KMS-11 (cell line): ENCODE data around the gene DEFB118.

ENCODE experiments used
- H2AFZ ChIP-seq: fragments of 200-600 bp; sonication (generic); 2 replicates; pipeline ENCODE4 v1.6.1; 2016; ENCODE audit warnings: antibody characterized with exemption, mixed run types, low read depth
- H3K27ac ChIP-seq: fragments of 200-600 bp; sonication (generic); 2 replicates; pipeline ENCODE4 v1.6.1; 2016; ENCODE audit warnings: mild to moderate bottlenecking, mixed run types
- H3K27me3 ChIP-seq: fragments of 200-600 bp; sonication (generic); 2 replicates; pipeline ENCODE4 v1.6.1; 2017; ENCODE audit warnings: mild to moderate bottlenecking, low read depth, mixed run types, moderate library complexity; ENCODE audit not compliant: insufficient read depth
- H3K36me3 ChIP-seq: fragments of 200-600 bp; sonication (generic); 2 replicates; pipeline ENCODE4 v1.6.1; 2017; ENCODE audit warnings: mild to moderate bottlenecking, mixed run types; ENCODE audit not compliant: insufficient read depth
- H3K4me1 ChIP-seq: fragments of 200-600 bp; sonication (generic); 2 replicates; pipeline ENCODE4 v1.6.1; 2016; ENCODE audit warnings: mild to moderate bottlenecking, low read depth, mixed run types; ENCODE audit not compliant: poor library complexity, severe bottlenecking
- H3K4me2 ChIP-seq: fragments of 200-600 bp; sonication (generic); 2 replicates; pipeline ENCODE4 v1.7.0; 2016; ENCODE audit warnings: mild to moderate bottlenecking, mixed run types
- H3K4me3 ChIP-seq: fragments of 200-600 bp; sonication (generic); IDR thresholded peaks from 2 replicates; pipeline ENCODE4 v1.6.1; 2017; ENCODE audit warnings: low read depth, low read length, mixed read lengths; ENCODE audit not compliant: insufficient read depth
- H3K79me2 ChIP-seq: fragments of 200-600 bp; sonication (generic); 2 replicates; pipeline ENCODE4 v1.6.1; 2016; ENCODE audit warnings: low read depth, mixed run types; ENCODE audit not compliant: insufficient read depth
- H3K9ac ChIP-seq: fragments of 200-600 bp; sonication (generic); 2 replicates; pipeline ENCODE4 v1.6.1; 2016; ENCODE audit warnings: mild to moderate bottlenecking, mixed run types
- H4K20me1 ChIP-seq: fragments of 200-600 bp; sonication (generic); 2 replicates; pipeline ENCODE4 v1.6.1; 2016; ENCODE audit warnings: mild to moderate bottlenecking, mixed run types; ENCODE audit not compliant: insufficient read depth
- TF ChIP-seq, protein P1 (sequence below): fragments of 200-600 bp; sonication (generic); conservative IDR thresholded peaks from 2 replicates; pipeline ENCODE4 v1.6.1; 2017; ENCODE audit warnings: low read depth, mild to moderate bottlenecking, antibody characterized with exemption, low read length, moderate library complexity, mixed read lengths

DEFB118 gene

GRCh38 chr20:31414381-31414780 is 46.0 kb downstream of the DEFB118 start:
- Histone ChIP-seq H3K27ac (no peak overlapping the region), H3K36me3 (no peaks in the 10 kb centered on the region), H2AFZ (no peak overlapping the region), H3K9ac (no peak overlapping the region), H4K20me1 (no peaks in the 10 kb centered on the region), H3K27me3 (no peaks in the 10 kb centered on the region), H3K4me3 (no peak overlapping the region), H3K79me2 (no peaks in the 10 kb centered on the region), H3K4me2 (no peak overlapping the region), H3K4me1 (no peaks in the 10 kb centered on the region)
- TF ChIP-seq, protein P1, sequence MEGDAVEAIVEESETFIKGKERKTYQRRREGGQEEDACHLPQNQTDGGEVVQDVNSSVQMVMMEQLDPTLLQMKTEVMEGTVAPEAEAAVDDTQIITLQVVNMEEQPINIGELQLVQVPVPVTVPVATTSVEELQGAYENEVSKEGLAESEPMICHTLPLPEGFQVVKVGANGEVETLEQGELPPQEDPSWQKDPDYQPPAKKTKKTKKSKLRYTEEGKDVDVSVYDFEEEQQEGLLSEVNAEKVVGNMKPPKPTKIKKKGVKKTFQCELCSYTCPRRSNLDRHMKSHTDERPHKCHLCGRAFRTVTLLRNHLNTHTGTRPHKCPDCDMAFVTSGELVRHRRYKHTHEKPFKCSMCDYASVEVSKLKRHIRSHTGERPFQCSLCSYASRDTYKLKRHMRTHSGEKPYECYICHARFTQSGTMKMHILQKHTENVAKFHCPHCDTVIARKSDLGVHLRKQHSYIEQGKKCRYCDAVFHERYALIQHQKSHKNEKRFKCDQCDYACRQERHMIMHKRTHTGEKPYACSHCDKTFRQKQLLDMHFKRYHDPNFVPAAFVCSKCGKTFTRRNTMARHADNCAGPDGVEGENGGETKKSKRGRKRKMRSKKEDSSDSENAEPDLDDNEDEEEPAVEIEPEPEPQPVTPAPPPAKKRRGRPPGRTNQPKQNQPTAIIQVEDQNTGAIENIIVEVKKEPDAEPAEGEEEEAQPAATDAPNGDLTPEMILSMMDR, result no peak

GRCh38 chr20:31415653-31416052 is 47.3 kb downstream of the DEFB118 start:
- H3K36me3 ChIP-seq, result no peaks in the 10 kb centered on the region
- no peak overlapping the region for H3K27ac ChIP-seq
- no peak overlapping the region for H3K9ac ChIP-seq
- TF ChIP-seq, protein P1, result no peak
- no peaks in the 10 kb centered on the region for H4K20me1 ChIP-seq
- H2AFZ ChIP-seq, result no peak overlapping the region
- no peak overlapping the region for H3K4me3 ChIP-seq
- H3K4me1 ChIP-seq, result no peaks in the 10 kb centered on the region
- no peaks in the 10 kb centered on the region for H3K27me3 ChIP-seq
- H3K4me2 ChIP-seq, result no peak overlapping the region
- H3K79me2 ChIP-seq, result no peaks in the 10 kb centered on the region

GRCh38 chr20:31418307-31418706 is 49.9 kb downstream of the DEFB118 start:
- Histone ChIP-seq H2AFZ (no peak overlapping the region), H3K4me2 (no peak overlapping the region), H3K4me1 (no peaks in the 10 kb centered on the region), H3K4me3 (no peak overlapping the region), H3K36me3 (no peaks in the 10 kb centered on the region), H3K27ac (no peak overlapping the region), H3K9ac (no peak overlapping the region), H3K27me3 (no peaks in the 10 kb centered on the region), H4K20me1 (no peaks in the 10 kb centered on the region), H3K79me2 (no peaks in the 10 kb centered on the region)
- TF ChIP-seq, protein P1, result no peak
